Epithelial cell of esophagus (primary cell): ENCODE measurements around the gene TMEM175.

Source experiments
- DNase-seq: peaks from one replicate; pipeline ENCODE4 v3.0.0; 2010; ENCODE audit warnings: low read depth
- H3K4me3 ChIP-seq: 2 replicates; pipeline ENCODE4 v1.5.1; 2011; ENCODE audit warnings: mild to moderate bottlenecking, low read length, control low read depth
- TF ChIP-seq, protein P1 (sequence below): IDR thresholded peaks from 2 replicates; pipeline ENCODE4 v1.5.1; 2011; ENCODE audit warnings: low read depth, mild to moderate bottlenecking, low read length, control low read depth, inconsistent platforms; ENCODE audit not compliant: insufficient read depth; ENCODE audit errors: missing control alignments

The TMEM175 gene

DNA sequence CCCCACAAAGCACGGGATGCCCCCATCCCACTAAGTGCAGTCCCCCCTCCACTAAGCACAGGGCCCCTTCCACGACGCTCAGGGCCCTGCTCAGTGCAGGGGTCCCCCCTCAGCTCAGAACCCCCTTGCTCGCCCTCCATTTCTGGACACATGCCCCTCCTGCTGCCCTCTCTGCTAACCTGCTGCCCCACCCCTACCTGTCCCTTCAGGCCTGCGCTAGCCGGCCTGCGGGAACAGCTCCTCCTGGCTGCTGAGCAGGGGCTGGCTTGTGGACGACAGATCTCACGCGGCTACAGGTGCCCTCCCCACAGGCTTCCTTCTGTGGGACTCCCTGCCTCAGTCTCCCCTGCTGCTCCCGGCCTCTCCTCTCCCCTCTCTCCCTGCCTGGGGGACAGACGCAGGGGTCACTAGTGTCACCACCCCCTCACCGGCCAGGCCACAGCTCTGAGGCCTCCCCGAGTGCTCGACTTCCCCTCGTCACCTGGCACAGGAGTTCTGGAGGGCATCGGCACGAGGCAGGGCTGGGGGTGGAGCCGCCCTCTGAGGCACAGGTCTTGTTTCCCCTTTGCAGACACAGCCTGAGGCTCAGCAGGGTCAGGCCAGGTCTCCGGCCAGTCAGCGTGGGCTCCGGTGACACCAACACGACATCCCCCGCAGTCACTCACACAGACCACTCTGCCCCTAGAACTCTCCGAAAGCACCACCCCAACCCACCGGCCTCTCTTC is 21.7 kb upstream of the TMEM175 start:
- TF ChIP-seq, protein P1, sequence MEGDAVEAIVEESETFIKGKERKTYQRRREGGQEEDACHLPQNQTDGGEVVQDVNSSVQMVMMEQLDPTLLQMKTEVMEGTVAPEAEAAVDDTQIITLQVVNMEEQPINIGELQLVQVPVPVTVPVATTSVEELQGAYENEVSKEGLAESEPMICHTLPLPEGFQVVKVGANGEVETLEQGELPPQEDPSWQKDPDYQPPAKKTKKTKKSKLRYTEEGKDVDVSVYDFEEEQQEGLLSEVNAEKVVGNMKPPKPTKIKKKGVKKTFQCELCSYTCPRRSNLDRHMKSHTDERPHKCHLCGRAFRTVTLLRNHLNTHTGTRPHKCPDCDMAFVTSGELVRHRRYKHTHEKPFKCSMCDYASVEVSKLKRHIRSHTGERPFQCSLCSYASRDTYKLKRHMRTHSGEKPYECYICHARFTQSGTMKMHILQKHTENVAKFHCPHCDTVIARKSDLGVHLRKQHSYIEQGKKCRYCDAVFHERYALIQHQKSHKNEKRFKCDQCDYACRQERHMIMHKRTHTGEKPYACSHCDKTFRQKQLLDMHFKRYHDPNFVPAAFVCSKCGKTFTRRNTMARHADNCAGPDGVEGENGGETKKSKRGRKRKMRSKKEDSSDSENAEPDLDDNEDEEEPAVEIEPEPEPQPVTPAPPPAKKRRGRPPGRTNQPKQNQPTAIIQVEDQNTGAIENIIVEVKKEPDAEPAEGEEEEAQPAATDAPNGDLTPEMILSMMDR = no peak
- no peak for DNase-seq
- H3K4me3 ChIP-seq = no peak overlapping the region

GRCh38 chr4:911221-911751 is 21.0 kb upstream of the TMEM175 start:
- TF ChIP-seq, protein P1 = no peak
- no peak for DNase-seq
- H3K4me3 ChIP-seq = no peak overlapping the region

DNA sequence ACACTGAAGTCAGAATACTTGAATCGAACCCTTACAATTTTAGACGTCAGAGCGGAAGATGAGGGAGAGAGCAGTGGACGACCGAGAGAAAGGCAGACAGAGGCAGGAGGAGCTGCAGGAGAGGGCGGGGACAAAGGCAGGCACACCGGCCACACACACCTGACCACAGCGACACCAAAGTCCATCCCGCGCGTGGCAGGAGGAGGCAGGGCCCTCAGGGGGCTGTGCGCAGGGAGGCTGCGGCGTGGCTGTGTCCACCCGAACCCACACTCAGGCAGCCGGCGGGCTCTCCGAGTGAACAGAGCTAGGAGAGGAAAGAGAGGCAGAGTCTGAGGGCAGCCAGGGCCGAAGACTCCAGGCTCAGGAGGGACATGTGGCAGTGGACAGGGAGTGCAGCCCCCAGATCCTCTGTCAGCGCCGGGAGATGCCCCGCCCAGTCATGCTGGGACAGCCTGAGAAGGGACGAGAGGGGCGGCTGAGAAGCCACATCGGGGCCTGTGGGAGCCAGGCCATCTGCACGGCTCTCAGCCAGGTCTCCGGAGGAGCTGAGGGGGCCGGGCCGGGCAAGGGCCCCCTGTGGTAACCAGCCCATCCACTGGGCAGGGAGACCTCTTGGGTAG is 20.3 kb upstream of the TMEM175 start:
- no peak for DNase-seq
- TF ChIP-seq, protein P1 = no peak
- no peak overlapping the region for H3K4me3 ChIP-seq

DNA sequence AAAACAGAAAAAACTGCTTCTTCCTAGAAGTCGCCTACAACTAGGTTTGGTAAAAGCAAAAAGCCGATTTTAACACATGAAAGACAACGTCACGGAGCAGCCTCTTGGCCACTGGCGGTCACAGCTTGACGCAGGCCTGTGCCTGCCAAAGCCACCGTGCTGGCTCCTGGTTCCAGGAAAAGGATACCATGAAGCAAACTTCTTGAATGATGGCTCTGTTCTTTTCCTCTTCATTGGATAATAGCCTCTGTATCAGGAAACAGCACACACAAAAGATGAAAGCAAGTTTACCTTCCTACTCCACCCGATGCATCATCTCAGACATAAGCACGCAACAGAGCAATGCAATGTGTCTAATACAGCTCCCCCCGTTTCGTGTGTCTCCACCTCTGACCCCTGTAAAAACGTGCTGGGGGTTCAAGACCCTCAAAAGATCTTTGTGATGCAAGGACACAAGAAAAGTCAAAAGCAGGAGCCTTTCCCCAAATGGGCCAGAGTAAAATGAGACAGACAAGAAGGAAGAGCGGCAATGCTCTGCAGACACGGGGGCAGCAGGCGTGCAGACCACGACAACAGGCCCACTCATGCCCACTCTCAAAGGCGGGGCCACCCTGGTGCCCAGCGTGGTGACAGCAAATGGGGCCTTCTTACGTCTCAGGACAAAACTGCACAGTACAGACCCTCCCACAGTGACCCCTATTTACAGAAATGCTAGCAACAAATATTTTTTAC is 19.5 kb upstream of the TMEM175 start:
- H3K4me3 ChIP-seq = no peak overlapping the region
- TF ChIP-seq, protein P1 = no peak
- DNase-seq = peak; percentile 88

- DNase-seq = no peak
- no peak overlapping the region for H3K4me3 ChIP-seq
- TF ChIP-seq, protein P1 = no peak
Observed at GRCh38 chr4:913280-913618, 19.0 kb upstream of the TMEM175 start.

GRCh38 chr4:914531-914930 is 17.7 kb upstream of the TMEM175 start:
- TF ChIP-seq, protein P1 = no peak
- DNase-seq = no peak
- H3K4me3 ChIP-seq = no peak overlapping the region
